K562 (cell line): ENCODE measurements around the gene SYT7. TPM values are rescaled to one million over a fixed set of nuclear protein-coding genes. Genes with fewer than 3 reads are reported as not detected.

ENCODE experiments used
- ADNP ChIP-seq: fragments of 200-800 bp; sonication (Bioruptor generic); IDR thresholded peaks from 2 replicates; pipeline ENCODE4 v1.6.1; 2016; ENCODE audit warnings: missing genetic modification characterization, missing compliant biosample characterization
- BACH1 ChIP-seq: fragments of 200-800 bp; sonication (Bioruptor generic); IDR thresholded peaks from 2 replicates; pipeline ENCODE4 v1.6.1; 2016; ENCODE audit warnings: missing genetic modification characterization, missing compliant biosample characterization
- LCOR ChIP-seq: sonication (generic); formaldehyde crosslinking; IDR thresholded peaks from 2 replicates; pipeline ENCODE4 v1.8.0; 2022; ENCODE audit warnings: mild to moderate bottlenecking, missing genetic modification reagents
- MEF2A ChIP-seq: IDR thresholded peaks from 2 replicates; pipeline ENCODE4 v1.6.1; 2011; ENCODE audit warnings: low read depth, mild to moderate bottlenecking, low read length, moderate library complexity; ENCODE audit not compliant: control insufficient read depth
- MTF1 ChIP-seq: fragments of 250-450 bp; sonication (Bioruptor Pico); IDR thresholded peaks from 2 replicates; pipeline ENCODE4 v1.9.0; 2021; ENCODE audit warnings: moderate library complexity, mild to moderate bottlenecking, inconsistent platforms, borderline replicate concordance
- NR0B1 ChIP-seq: fragments of 450-650 bp; IDR thresholded peaks from one replicate; pipeline ENCODE4 v1.6.1; 2018; ENCODE audit warnings: mild to moderate bottlenecking, moderate library complexity; ENCODE audit not compliant: partially characterized antibody
- POLR2G ChIP-seq: fragments of 200-400 bp; formaldehyde crosslinking; IDR thresholded peaks from 2 replicates; pipeline ENCODE4 v1.6.1; 2017; ENCODE audit warnings: low read depth, mild to moderate bottlenecking, antibody characterized with exemption, low read length, moderate library complexity
- RFX5 ChIP-seq: IDR thresholded peaks from 2 replicates; pipeline ENCODE4 v1.6.1; 2011; ENCODE audit warnings: low read depth, mild to moderate bottlenecking, improper control_type of control experiment, low read length
- SETDB1 ChIP-seq: IDR thresholded peaks from one replicate; pipeline ENCODE4 v1.6.1; 2012; ENCODE audit warnings: low read length, control low read depth, inconsistent platforms
- ZBTB33 ChIP-seq: sonication (generic); formaldehyde crosslinking; IDR thresholded peaks from 2 replicates; pipeline ENCODE4 v1.8.1; 2023; ENCODE audit warnings: mild to moderate bottlenecking, missing genetic modification reagents
- ZNF140 ChIP-seq: fragments of 250-450 bp; sonication (Bioruptor Pico); IDR thresholded peaks from 2 replicates; pipeline ENCODE4 v1.8.0; 2021; ENCODE audit warnings: moderate library complexity, mild to moderate bottlenecking, inconsistent platforms
- ZNF551 ChIP-seq: fragments of 250-450 bp; sonication (Bioruptor Pico); IDR thresholded peaks from 2 replicates; pipeline ENCODE4 v1.5.0; 2021; ENCODE audit warnings: mild to moderate bottlenecking, moderate library complexity
- polyA plus RNA-seq, 8 experiments: library from polyadenylated mRNA; depleted of rRNA in 4 of 8; stranded (reverse) in 5 of 8; unstranded in 3 of 8; fragments of >200 nt; fragmentation: Nextera tagmentation in 2 of 8; fragmentation: Illumina TruSeq in 1 of 8; extraction: Ambion mirVana in 2 of 8; extraction: Trizol in 1 of 8; gene quantifications; 2 replicates each; pipeline versions ENCODE4 v1.2.1 to v1.2.3, GENCODE V29; 2011 to 2014; ENCODE audit warnings: inconsistent platforms in 1 of 8, missing spikeins in 1 of 8
- total RNA-seq, 7 experiments: library from RNA; depleted of rRNA in 6 of 7; stranded (reverse); fragments of >200 nt in 6 of 7; fragmentation: Illumina TruSeq in 2 of 7; extraction: Trizol in 2 of 7; gene quantifications; 2 replicates each; pipeline versions ENCODE4 v1.2.1 to v1.2.3, GENCODE V29; 2011 to 2021; ENCODE audit warnings: low replicate concordance in 1 of 7

The SYT7 gene
- total and polyA plus RNA-seq, 9 of the 15 experiments (the other 6 are each of a cell fraction or from before 2014, with no cell fraction given) = 0.01 to 0.51 (median 0.16) TPM; not detected in 1

- TF ChIP-seq ZBTB33 (CRISPR knock-in tag) (no peak), POLR2G (no peak), SETDB1 (no peak), RFX5 (no peak), MEF2A (no peak), NR0B1 (no peak), BACH1 (no peak), LCOR (no peak), ADNP (tag) (no peak), MTF1 (no peak), ZNF140 (no peak), ZNF551 (CRISPR knock-in tag) (no peak)
Observed at GRCh38 chr11:61545921-61546320, 35.0 kb downstream of the SYT7 start (continued).
